Mesendoderm (in vitro differentiated cells): ENCODE data around the gene MDH1.
A peak's percentile ranks its signal among the peaks of the same experiment; 100 is the strongest.

ENCODE experiments used
- DNase-seq: peaks from one replicate; pipeline ENCODE4 v3.0.0; 2013
- H2AK5ac ChIP-seq: 2 replicates; pipeline ENCODE4 v1.6.1; 2013; ENCODE audit warnings: low read length, inconsistent platforms
- H2BK120ac ChIP-seq: 2 replicates; pipeline ENCODE4 v1.6.1; 2013; ENCODE audit warnings: low read depth, mild to moderate bottlenecking, low read length, moderate library complexity, mixed read lengths
- H2BK15ac ChIP-seq: replicated peaks from 2 replicates; pipeline ENCODE4 v1.6.1; 2013; ENCODE audit warnings: low read depth, mild to moderate bottlenecking, moderate library complexity
- H2BK5ac ChIP-seq: 2 replicates; pipeline ENCODE4 v1.6.1; 2013; ENCODE audit warnings: low read length, inconsistent platforms
- H3K18ac ChIP-seq: 2 replicates; pipeline ENCODE4 v1.6.1; 2013; ENCODE audit warnings: mild to moderate bottlenecking, low read length, mixed read lengths
- H3K23ac ChIP-seq: one replicate; pipeline ENCODE4 v1.6.1; 2013; ENCODE audit warnings: low read length
- H3K27ac ChIP-seq: 2 replicates; pipeline ENCODE4 v1.5.1; 2013; ENCODE audit warnings: low read depth, mild to moderate bottlenecking, inconsistent platforms, low read length, moderate library complexity
- H3K27me3 ChIP-seq: 2 replicates; pipeline ENCODE4 v1.6.1; 2013; ENCODE audit warnings: low read length, control low read depth, mild to moderate bottlenecking, inconsistent platforms; ENCODE audit not compliant: insufficient read depth, poor library complexity
- H3K36me3 ChIP-seq: 2 replicates; pipeline ENCODE4 v1.6.1; 2013; ENCODE audit warnings: low read length, inconsistent platforms; ENCODE audit not compliant: control insufficient read depth, insufficient read depth
- H3K4ac ChIP-seq: one replicate; pipeline ENCODE4 v1.6.1; 2013; ENCODE audit warnings: low read depth, mild to moderate bottlenecking, low read length, moderate library complexity
- H3K4me1 ChIP-seq: 2 replicates; pipeline ENCODE4 v1.6.1; 2013; ENCODE audit warnings: low read depth, low read length, inconsistent platforms; ENCODE audit not compliant: control insufficient read depth
- H3K4me2 ChIP-seq: 2 replicates; pipeline ENCODE4 v1.6.1; 2013; ENCODE audit warnings: low read length
- H3K4me3 ChIP-seq: 2 replicates; pipeline ENCODE4 v1.5.1; 2013; ENCODE audit warnings: mild to moderate bottlenecking, low read length
- H3K56ac ChIP-seq: one replicate; pipeline ENCODE4 v1.6.1; 2013; ENCODE audit warnings: low read length
- H3K79me1 ChIP-seq: 2 replicates; pipeline ENCODE4 v1.6.1; 2013; ENCODE audit warnings: low read length, inconsistent platforms
- H3K79me2 ChIP-seq: 2 replicates; pipeline ENCODE4 v1.6.1; 2013; ENCODE audit warnings: mild to moderate bottlenecking, low read length; ENCODE audit not compliant: control insufficient read depth, insufficient read depth
- H3K9ac ChIP-seq: 2 replicates; pipeline ENCODE4 v1.6.1; 2013; ENCODE audit warnings: low read length, inconsistent platforms
- H4K5ac ChIP-seq: one replicate; pipeline ENCODE4 v1.6.1; 2013; ENCODE audit warnings: low read length
- H4K8ac ChIP-seq: one replicate; pipeline ENCODE4 v1.6.1; 2013; ENCODE audit warnings: low read depth, mild to moderate bottlenecking, control low read depth, low read length, moderate library complexity
- WGBS: extraction: QIAGEN DNeasy Blood & Tissue Kit; methylation state at CpG from one replicate; pipeline ENCODE4 v1.1.7; 2013; ENCODE audit warnings: low lambda C conversion rate, missing lambda C conversion rate; ENCODE audit not compliant: insufficient coverage; ENCODE audit errors: extremely low coverage; 5-methylcytosine and 5-hydroxymethylcytosine counted together

MDH1 gene

DNA sequence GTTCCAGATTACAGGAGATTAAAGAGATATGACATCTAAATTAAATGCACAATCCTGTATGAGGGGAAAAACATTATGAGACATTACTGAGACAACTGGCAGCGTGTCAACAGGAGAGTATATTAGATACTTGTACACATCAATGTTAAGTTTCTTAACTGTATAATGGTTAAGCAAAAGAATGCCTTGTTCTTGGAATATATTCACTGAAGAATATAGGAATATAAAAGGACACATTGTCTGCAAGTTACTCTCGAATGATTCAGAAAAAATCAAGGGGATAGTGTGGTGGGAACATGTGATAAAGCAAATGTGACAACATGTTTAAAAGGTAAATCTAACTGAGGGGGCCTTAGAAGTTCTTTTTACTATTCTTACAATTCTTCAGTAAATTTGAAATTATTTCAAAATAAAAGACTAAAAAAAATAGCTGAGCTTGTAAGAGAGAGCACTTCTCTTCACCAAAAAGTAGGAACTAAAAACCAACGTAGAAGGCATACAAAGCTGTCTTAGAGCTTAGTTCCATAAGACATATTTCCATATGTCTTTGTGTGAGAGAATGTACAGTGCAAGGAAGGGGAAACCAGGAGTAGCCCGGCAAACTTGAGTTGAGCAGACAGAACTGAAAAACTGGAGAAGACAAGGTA is 8.0 kb upstream of the MDH1 start:
- H3K4ac ChIP-seq: no peak overlapping the region
- H3K23ac ChIP-seq: no peak overlapping the region
- no peak overlapping the region for H3K9ac ChIP-seq
- H2BK15ac ChIP-seq: peak overlapping the region; percentile 19
- H4K8ac ChIP-seq: no peak overlapping the region
- no peaks in the 10 kb centered on the region for H3K27me3 ChIP-seq
- H3K27ac ChIP-seq: no peak overlapping the region
- no peak overlapping the region for H3K4me2 ChIP-seq
- no peaks in the 10 kb centered on the region for H3K4me1 ChIP-seq
- H3K36me3 ChIP-seq: no peaks in the 10 kb centered on the region
- H3K79me1 ChIP-seq: no peaks in the 10 kb centered on the region
- H4K5ac ChIP-seq: no peak overlapping the region
- no peak overlapping the region for H2BK120ac ChIP-seq
- peak overlapping the region; percentile 51 for H3K18ac ChIP-seq
- H2AK5ac ChIP-seq: no peak overlapping the region
- no peak overlapping the region for H3K56ac ChIP-seq
- no peak overlapping the region for H3K4me3 ChIP-seq
- no CpG with 5 or more reads among the region's 4 CpGs for WGBS
- no peaks in the 10 kb centered on the region for H3K79me2 ChIP-seq
- no peak for DNase-seq
- H2BK5ac ChIP-seq: no peak overlapping the region

DNA sequence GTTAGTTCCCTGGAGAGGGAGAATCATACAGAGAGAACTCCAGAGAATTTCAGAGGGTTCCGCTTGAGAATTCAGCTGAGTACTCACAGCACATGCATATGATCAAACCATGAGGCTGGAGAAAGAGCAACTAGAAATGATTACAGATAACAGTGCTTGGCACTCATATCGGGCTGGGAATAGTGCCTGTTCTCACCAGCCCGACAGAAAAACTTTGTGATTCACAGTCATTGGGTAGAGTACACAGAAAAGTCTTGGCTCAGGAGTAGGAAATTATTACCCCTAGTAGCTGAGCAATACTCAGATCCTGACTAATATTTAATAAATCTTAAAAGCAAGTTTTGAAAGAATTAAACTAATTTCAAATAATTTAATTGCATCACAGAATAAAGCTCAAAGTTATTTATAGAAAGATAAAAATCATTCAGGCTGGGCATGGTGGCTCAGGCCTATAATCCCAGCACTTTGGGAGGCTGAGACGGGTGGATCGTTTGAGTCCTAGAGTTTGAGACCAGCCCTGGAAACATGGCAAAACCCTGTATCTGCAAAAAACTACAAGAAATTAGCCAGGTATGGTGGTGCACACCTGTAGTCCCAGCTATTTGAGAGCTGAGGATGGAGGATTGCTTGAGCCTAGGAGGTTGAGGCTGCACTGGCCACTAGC is 7.3 kb upstream of the MDH1 start:
- no peaks in the 10 kb centered on the region for H3K79me1 ChIP-seq

DNA sequence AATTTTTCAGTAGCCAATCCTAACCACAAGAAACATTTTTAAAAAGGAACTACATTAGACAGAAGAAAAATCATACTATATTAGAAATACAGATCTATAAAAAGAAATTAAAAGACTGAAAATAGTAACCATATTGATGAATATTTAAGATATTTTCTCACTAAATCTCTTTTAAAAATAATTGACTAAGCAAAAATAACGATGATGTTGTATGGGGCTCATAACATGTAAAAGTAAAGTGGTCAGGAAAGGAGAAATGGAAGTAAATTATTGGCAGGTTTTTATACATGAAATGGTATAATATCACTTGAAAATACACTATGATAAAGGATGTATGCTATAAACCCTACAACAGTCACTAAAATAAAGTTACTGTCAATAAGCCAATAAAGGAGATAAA is 5.9 kb upstream of the MDH1 start:
- Histone ChIP-seq H3K4me3 (no peak overlapping the region), H3K79me1 (peaks cover 2% of the 10 kb centered on the region), H4K5ac (no peak overlapping the region), H3K23ac (no peak overlapping the region), H2BK120ac (no peak overlapping the region), H2BK15ac (no peak overlapping the region), H3K27ac (no peak overlapping the region), H2AK5ac (no peak overlapping the region), H3K4me1 (no peaks in the 10 kb centered on the region), H3K4ac (no peak overlapping the region), H3K27me3 (no peaks in the 10 kb centered on the region), H3K36me3 (no peaks in the 10 kb centered on the region), H3K9ac (no peak overlapping the region), H4K8ac (no peak overlapping the region), H3K79me2 (peaks cover 2% of the 10 kb centered on the region), H3K18ac (no peak overlapping the region), H3K56ac (no peak overlapping the region), H2BK5ac (no peak overlapping the region), H3K4me2 (no peak overlapping the region)
- no peak for DNase-seq
- no CpG with 5 or more reads among the region's 1 CpG for WGBS

More for the DNA sequence above, 7.3 kb upstream of the MDH1 start:
- Histone ChIP-seq H4K5ac (no peak overlapping the region), H3K27ac (no peak overlapping the region), H3K23ac (no peak overlapping the region), H4K8ac (peak overlapping the region; percentile 86), H2BK15ac (peak overlapping the region; percentile 19), H2BK120ac (no peak overlapping the region), H3K36me3 (no peaks in the 10 kb centered on the region), H3K56ac (no peak overlapping the region), H3K18ac (peak overlapping the region; percentile 51), H2AK5ac (no peak overlapping the region), H3K4me3 (no peak overlapping the region), H3K4me2 (no peak overlapping the region), H3K27me3 (no peaks in the 10 kb centered on the region), H2BK5ac (no peak overlapping the region), H3K79me2 (no peaks in the 10 kb centered on the region), H3K4me1 (no peaks in the 10 kb centered on the region), H3K9ac (no peak overlapping the region), H3K4ac (no peak overlapping the region)
- DNase-seq: no peak
- WGBS: no CpG with 5 or more reads among the region's 5 CpGs

DNA sequence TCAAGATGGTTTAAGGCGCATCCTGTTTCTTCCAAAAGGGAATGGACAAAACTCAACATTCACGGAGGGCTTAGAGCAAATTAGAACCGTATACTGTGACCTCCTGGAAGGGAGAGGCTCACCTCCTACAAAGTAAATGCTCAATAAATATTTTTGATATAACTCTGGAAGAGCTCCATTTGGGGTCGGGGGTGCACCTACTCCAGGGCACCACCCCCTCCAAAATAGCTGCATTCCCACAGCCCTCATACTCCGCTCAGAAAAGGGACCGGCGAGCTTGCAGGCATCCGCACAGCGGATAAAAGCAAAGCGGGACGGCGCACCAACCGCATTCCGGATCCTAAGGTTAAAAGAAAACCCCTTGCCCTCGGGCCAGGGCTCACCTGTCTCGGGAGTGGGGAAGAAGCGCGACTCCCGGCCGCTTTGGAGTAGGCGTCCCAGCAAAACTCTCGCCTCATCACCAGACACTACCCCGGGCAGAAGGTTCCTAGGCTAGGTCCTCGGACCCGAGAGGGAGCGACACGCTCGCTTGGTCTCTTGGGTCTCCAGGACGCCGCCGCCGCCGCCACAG is 864 bp upstream of the MDH1 start:
- H3K4me2 ChIP-seq: peak overlapping the region; percentile 90
- peak overlapping the region; percentile 45 for H3K4me3 ChIP-seq
- H3K79me2 ChIP-seq: peaks cover 28% of the 10 kb centered on the region
- no CpG with 5 or more reads among the region's 33 CpGs for WGBS
- peaks cover 1% of the 10 kb centered on the region for H3K36me3 ChIP-seq
- peaks cover 12% of the 10 kb centered on the region for H3K79me1 ChIP-seq
- no peak overlapping the region for H4K8ac ChIP-seq
- no peaks in the 10 kb centered on the region for H3K27me3 ChIP-seq
- no peak overlapping the region for H3K23ac ChIP-seq
- H3K9ac ChIP-seq: peak overlapping the region; percentile 81
- H3K18ac ChIP-seq: no peak overlapping the region
- peak overlapping the region; percentile 91 for H3K56ac ChIP-seq
- H2AK5ac ChIP-seq: no peak overlapping the region
- no peak overlapping the region for H2BK120ac ChIP-seq
- peaks cover 5% of the 10 kb centered on the region for H3K4me1 ChIP-seq
- H2BK5ac ChIP-seq: no peak overlapping the region
- no peak overlapping the region for H4K5ac ChIP-seq
- H2BK15ac ChIP-seq: no peak overlapping the region
- DNase-seq: no peak
- no peak overlapping the region for H3K4ac ChIP-seq
- H3K27ac ChIP-seq: peak overlapping the region; percentile 21

DNA sequence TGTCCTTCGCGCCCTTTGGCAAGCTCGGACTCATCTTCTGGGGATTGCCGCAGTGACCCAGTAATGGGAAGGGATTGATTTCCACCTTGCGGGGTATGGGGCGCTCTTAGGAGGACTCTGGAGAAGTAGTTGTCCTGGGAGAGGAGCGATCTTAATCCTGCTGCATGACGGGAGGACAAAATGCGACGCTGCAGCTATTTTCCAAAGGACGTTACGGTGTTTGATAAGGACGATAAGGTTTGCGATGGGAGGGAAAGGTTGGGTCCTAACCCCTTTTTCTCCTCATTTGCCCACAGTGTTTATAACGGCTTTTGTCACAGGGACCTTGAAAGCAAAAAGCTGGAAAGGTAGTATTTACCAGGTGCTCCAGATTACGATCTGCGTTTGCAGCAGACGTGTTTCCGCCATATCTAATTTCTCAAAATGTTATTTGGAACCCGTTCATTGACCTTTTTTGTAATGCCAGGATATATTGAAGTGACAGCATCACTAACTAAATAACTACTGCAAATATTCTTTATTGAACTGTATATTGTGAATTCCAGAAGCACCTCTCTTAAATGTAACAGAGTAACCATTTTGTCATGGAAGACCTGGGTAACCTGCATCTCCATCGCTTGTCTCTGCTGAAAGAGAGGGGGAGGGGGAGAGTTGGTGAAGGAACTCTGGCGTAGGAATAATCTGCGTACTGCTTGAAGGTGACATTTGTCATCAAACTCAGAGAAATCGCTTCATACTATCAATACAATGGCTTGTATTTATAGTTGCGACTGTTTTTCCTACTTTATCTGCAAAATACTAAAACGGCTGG is 590 bp downstream of the MDH1 start:
- peaks cover 31% of the 10 kb centered on the region for H3K79me2 ChIP-seq
- peaks cover 5% of the 10 kb centered on the region for H3K4me1 ChIP-seq
- peak overlapping the region; percentile 25 for H3K4ac ChIP-seq
- peak overlapping the region; percentile 52 for H3K27ac ChIP-seq
- H3K18ac ChIP-seq: peak overlapping the region; percentile 12
- H4K8ac ChIP-seq: no peak overlapping the region
- peak overlapping the region; percentile 15 for H3K23ac ChIP-seq
- H4K5ac ChIP-seq: no peak overlapping the region
- no peak overlapping the region for H2AK5ac ChIP-seq
- DNase-seq: peak; percentile 73
- peak overlapping the region; percentile 94 for H3K56ac ChIP-seq
- H2BK120ac ChIP-seq: no peak overlapping the region
- H3K36me3 ChIP-seq: peaks cover 1% of the 10 kb centered on the region
- H3K27me3 ChIP-seq: no peaks in the 10 kb centered on the region
- no peak overlapping the region for H2BK15ac ChIP-seq
- H2BK5ac ChIP-seq: peak overlapping the region; percentile 47
- H3K79me1 ChIP-seq: peaks cover 16% of the 10 kb centered on the region
- H3K9ac ChIP-seq: peak overlapping the region; percentile 93
- WGBS: no CpG with 5 or more reads among the region's 26 CpGs
- peak overlapping the region; percentile 92 for H3K4me3 ChIP-seq
- H3K4me2 ChIP-seq: peak overlapping the region; percentile 73
